K562 (cell line): ENCODE results near the gene RAD1. TPM values are rescaled to one million over a fixed set of nuclear protein-coding genes. Genes with fewer than 3 reads are reported as not detected.

Experiments
- CBFA2T3 ChIP-seq: fragments of 450-650 bp; IDR thresholded peaks from 2 replicates; pipeline ENCODE4 v1.6.1; 2017
- ETV5 ChIP-seq: sonication (generic); formaldehyde crosslinking; IDR thresholded peaks from 2 replicates; pipeline ENCODE4 v1.4.0; 2020; ENCODE audit warnings: low read depth, mild to moderate bottlenecking, missing genetic modification reagents
- GABPA ChIP-seq: fragments of 200-800 bp; sonication (Bioruptor generic); conservative IDR thresholded peaks from 2 replicates; pipeline ENCODE4 v1.6.1; 2016; ENCODE audit warnings: low read depth, missing genetic modification characterization, missing compliant biosample characterization
- HEY1 ChIP-seq: fragments of 250-450 bp; sonication (Bioruptor Pico); IDR thresholded peaks from 2 replicates; pipeline ENCODE4 v1.5.0; 2020; ENCODE audit warnings: mild to moderate bottlenecking, moderate library complexity, borderline replicate concordance
- NFE2 ChIP-seq: IDR thresholded peaks from 2 replicates; pipeline ENCODE4 v1.6.1; 2014; ENCODE audit warnings: antibody characterized with exemption, low read depth
- NUFIP1 ChIP-seq: fragments of 450-650 bp; IDR thresholded peaks from 2 replicates; pipeline ENCODE4 v1.6.1; 2018; ENCODE audit not compliant: partially characterized antibody
- PHF8 ChIP-seq: fragments of 200-600 bp; sonication (generic); IDR thresholded peaks from 2 replicates; pipeline ENCODE4 v1.6.1; 2012; ENCODE audit warnings: mixed run types, mild to moderate bottlenecking, inconsistent platforms, low read length, moderate library complexity, borderline replicate concordance
- PRMT5 ChIP-seq: sonication (generic); formaldehyde crosslinking; IDR thresholded peaks from 2 replicates; pipeline ENCODE4 v1.5.0; 2020; ENCODE audit warnings: missing genetic modification reagents
- RBM25 ChIP-seq: fragments of 200-400 bp; formaldehyde crosslinking; IDR thresholded peaks from 2 replicates; pipeline ENCODE4 v1.6.1; 2018; ENCODE audit warnings: low read length, low read depth, moderate library complexity; ENCODE audit not compliant: severe bottlenecking
- RNF2 ChIP-seq: sonication (generic); IDR thresholded peaks from 2 replicates; pipeline ENCODE4 v1.6.1; 2016
- SP1 ChIP-seq: sonication (generic); formaldehyde crosslinking; IDR thresholded peaks from 2 replicates; pipeline ENCODE4 v1.8.1; 2022; ENCODE audit warnings: mild to moderate bottlenecking, missing genetic modification reagents
- SRF ChIP-seq, 2 experiments: fragments of 250-450, 450-650 bp in 1 of 2; sonication (Bioruptor Pico) in 1 of 2; sonication (generic) in 1 of 2; formaldehyde crosslinking; IDR thresholded peaks; 2 replicates each; pipeline versions ENCODE4 v1.5.0 to v1.5.1; 2020 to 2022; ENCODE audit warnings: mild to moderate bottlenecking in 1 of 2, missing genetic modification reagents in 1 of 2
- TAF1 ChIP-seq: IDR thresholded peaks from 2 replicates; pipeline ENCODE4 v1.6.1; 2011; ENCODE audit warnings: mild to moderate bottlenecking, low read length, moderate library complexity; ENCODE audit not compliant: insufficient read depth, control insufficient read depth, severe bottlenecking; ENCODE audit errors: extremely low read depth
- TCF3 ChIP-seq: sonication (generic); formaldehyde crosslinking; IDR thresholded peaks from 2 replicates; pipeline ENCODE4 v1.4.0; 2020; ENCODE audit warnings: mild to moderate bottlenecking, missing genetic modification reagents
- TCF7 ChIP-seq: sonication (generic); IDR thresholded peaks from 2 replicates; pipeline ENCODE4 v1.6.1; 2016; ENCODE audit warnings: antibody characterized with exemption, borderline replicate concordance
- WHSC1 ChIP-seq: IDR thresholded peaks from one replicate; pipeline ENCODE4 v1.6.1; 2012; ENCODE audit warnings: low read length, control low read depth, inconsistent platforms
- ZKSCAN8 ChIP-seq: fragments of 200-800 bp; sonication (Bioruptor generic); IDR thresholded peaks from 2 replicates; pipeline ENCODE4 v1.6.1; 2016; ENCODE audit warnings: missing genetic modification characterization, missing compliant biosample characterization
- ZNF232 ChIP-seq: sonication (generic); formaldehyde crosslinking; IDR thresholded peaks from 2 replicates; pipeline ENCODE4 v1.8.0; 2022; ENCODE audit warnings: mild to moderate bottlenecking, missing genetic modification reagents
- ZNF444 ChIP-seq: fragments of 250-450 bp; sonication (Bioruptor Pico); IDR thresholded peaks from 2 replicates; pipeline ENCODE4 v1.4.0; 2020; ENCODE audit warnings: mild to moderate bottlenecking, moderate library complexity
- ZNF586 ChIP-seq: fragments of 450-650 bp; formaldehyde crosslinking; conservative IDR thresholded peaks from 2 replicates; pipeline ENCODE4 v1.4.0; 2020; ENCODE audit warnings: mild to moderate bottlenecking, moderate library complexity
- ZNF668 ChIP-seq: fragments of 250-450 bp; sonication (Bioruptor Pico); IDR thresholded peaks from 2 replicates; pipeline ENCODE4 v1.8.0; 2022; ENCODE audit warnings: mild to moderate bottlenecking, inconsistent platforms
- ZNF717 ChIP-seq: fragments of 250-450 bp; sonication (Bioruptor Pico); IDR thresholded peaks from 2 replicates; pipeline ENCODE4 v1.5.0; 2021
- ZNF76 ChIP-seq: fragments of 250-450 bp; sonication (Bioruptor Pico); IDR thresholded peaks from 2 replicates; pipeline ENCODE4 v1.4.0; 2020; ENCODE audit warnings: mild to moderate bottlenecking, moderate library complexity, borderline replicate concordance
- polyA plus RNA-seq, 8 experiments: library from polyadenylated mRNA; depleted of rRNA in 4 of 8; stranded (reverse) in 5 of 8; unstranded in 3 of 8; fragments of >200 nt; fragmentation: Nextera tagmentation in 2 of 8; fragmentation: Illumina TruSeq in 1 of 8; extraction: Ambion mirVana in 2 of 8; extraction: Trizol in 1 of 8; gene quantifications; 2 replicates each; pipeline versions ENCODE4 v1.2.1 to v1.2.3, GENCODE V29; 2011 to 2014; ENCODE audit warnings: inconsistent platforms in 1 of 8, missing spikeins in 1 of 8
- total RNA-seq, 7 experiments: library from RNA; depleted of rRNA in 6 of 7; stranded (reverse); fragments of >200 nt in 6 of 7; fragmentation: Illumina TruSeq in 2 of 7; extraction: Trizol in 2 of 7; gene quantifications; 2 replicates each; pipeline versions ENCODE4 v1.2.1 to v1.2.3, GENCODE V29; 2011 to 2021; ENCODE audit warnings: low replicate concordance in 1 of 7
- TF ChIP-seq, protein P1 (sequence below): fragments of 150-350 bp; IDR thresholded peaks from 2 replicates; pipeline ENCODE4 v1.6.1; 2014; ENCODE audit warnings: low read depth, mild to moderate bottlenecking, low read length, borderline replicate concordance
- TF ChIP-seq, protein P2 (sequence below): sonication (generic); formaldehyde crosslinking; IDR thresholded peaks from 2 replicates; pipeline ENCODE4 v1.8.1; 2023; ENCODE audit warnings: mild to moderate bottlenecking, missing genetic modification reagents

RAD1 gene
- total and polyA plus RNA-seq, 9 of the 15 experiments (the other 6 are each of a cell fraction or from before 2014, with no cell fraction given) = 44.5 to 148 (median 60.8) TPM

DNA sequence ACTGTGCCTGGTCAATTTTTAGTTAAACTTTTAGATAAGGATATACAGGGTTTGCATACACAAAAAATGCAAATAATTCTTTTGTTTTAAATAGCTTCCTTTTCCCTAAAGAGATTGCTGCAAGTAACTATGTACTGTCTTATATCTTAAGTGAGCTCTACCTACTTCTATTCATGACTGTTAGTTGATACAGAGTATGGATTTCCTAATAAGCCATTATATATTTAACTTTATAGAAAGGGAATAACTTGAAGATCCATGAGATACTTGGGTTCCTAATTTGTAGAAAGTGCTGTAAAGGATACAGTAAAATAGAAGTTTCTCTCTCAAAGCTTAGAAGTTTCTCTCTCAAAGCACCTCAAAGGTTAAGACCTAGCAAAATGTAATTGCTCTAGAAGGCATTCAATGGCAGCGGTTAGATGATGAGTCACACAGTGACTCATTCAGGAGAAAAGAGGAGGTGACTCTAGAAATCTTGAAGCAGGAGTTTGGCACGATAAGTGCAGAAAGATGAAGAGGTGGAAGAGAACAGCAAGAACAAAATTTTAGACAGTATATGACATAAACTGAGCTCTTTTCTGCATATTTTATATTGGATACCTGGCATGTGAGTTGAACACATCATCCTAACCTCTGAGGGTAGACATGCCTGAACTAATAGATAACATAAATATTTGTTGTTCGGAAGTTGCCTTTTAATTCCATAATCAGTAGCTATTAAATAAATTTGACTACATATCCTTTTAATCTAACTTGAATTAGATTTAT, 8.6 kb upstream of the RAD1 start (continued):
- TF ChIP-seq ZNF232 (CRISPR knock-in tag) (no peak), ZNF76 (CRISPR knock-in tag) (no peak), ZNF444 (CRISPR knock-in tag) (no peak), SRF (CRISPR knock-in tag; IDR thresholded peaks at IDR 0.05) (no peak), WHSC1 (no peak), GABPA (tag) (0 out of 2 replicates have a peak, but pooled peaks have one; percentile 29), PRMT5 (no peak), ZNF586 (CRISPR knock-in tag) (no peak), NUFIP1 (no peak), RBM25 (no peak), ZNF668 (CRISPR knock-in tag) (no peak), SP1 (CRISPR knock-in tag) (peak; percentile 10; the same call in 1 of the 2 replicates), NFE2 (peak; percentile 88), HEY1 (CRISPR knock-in tag) (no peak), ZKSCAN8 (CRISPR knock-in tag) (0 out of 2 replicates have a peak, but pooled peaks have one; percentile 39), ZNF717 (CRISPR knock-in tag) (no peak), ETV5 (CRISPR knock-in tag) (no peak), RNF2 (peak; percentile 74; the same call in 1 of the 2 replicates), TCF7 (no peak), TCF3 (CRISPR knock-in tag) (peak; percentile 67), PHF8 (no peak), CBFA2T3 (peak; percentile 78), TAF1 (no peak)
- TF ChIP-seq, protein P1, sequence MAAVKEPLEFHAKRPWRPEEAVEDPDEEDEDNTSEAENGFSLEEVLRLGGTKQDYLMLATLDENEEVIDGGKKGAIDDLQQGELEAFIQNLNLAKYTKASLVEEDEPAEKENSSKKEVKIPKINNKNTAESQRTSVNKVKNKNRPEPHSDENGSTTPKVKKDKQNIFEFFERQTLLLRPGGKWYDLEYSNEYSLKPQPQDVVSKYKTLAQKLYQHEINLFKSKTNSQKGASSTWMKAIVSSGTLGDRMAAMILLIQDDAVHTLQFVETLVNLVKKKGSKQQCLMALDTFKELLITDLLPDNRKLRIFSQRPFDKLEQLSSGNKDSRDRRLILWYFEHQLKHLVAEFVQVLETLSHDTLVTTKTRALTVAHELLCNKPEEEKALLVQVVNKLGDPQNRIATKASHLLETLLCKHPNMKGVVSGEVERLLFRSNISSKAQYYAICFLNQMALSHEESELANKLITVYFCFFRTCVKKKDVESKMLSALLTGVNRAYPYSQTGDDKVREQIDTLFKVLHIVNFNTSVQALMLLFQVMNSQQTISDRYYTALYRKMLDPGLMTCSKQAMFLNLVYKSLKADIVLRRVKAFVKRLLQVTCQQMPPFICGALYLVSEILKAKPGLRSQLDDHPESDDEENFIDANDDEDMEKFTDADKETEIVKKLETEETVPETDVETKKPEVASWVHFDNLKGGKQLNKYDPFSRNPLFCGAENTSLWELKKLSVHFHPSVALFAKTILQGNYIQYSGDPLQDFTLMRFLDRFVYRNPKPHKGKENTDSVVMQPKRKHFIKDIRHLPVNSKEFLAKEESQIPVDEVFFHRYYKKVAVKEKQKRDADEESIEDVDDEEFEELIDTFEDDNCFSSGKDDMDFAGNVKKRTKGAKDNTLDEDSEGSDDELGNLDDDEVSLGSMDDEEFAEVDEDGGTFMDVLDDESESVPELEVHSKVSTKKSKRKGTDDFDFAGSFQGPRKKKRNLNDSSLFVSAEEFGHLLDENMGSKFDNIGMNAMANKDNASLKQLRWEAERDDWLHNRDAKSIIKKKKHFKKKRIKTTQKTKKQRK = no peak
- TF ChIP-seq, protein P2, sequence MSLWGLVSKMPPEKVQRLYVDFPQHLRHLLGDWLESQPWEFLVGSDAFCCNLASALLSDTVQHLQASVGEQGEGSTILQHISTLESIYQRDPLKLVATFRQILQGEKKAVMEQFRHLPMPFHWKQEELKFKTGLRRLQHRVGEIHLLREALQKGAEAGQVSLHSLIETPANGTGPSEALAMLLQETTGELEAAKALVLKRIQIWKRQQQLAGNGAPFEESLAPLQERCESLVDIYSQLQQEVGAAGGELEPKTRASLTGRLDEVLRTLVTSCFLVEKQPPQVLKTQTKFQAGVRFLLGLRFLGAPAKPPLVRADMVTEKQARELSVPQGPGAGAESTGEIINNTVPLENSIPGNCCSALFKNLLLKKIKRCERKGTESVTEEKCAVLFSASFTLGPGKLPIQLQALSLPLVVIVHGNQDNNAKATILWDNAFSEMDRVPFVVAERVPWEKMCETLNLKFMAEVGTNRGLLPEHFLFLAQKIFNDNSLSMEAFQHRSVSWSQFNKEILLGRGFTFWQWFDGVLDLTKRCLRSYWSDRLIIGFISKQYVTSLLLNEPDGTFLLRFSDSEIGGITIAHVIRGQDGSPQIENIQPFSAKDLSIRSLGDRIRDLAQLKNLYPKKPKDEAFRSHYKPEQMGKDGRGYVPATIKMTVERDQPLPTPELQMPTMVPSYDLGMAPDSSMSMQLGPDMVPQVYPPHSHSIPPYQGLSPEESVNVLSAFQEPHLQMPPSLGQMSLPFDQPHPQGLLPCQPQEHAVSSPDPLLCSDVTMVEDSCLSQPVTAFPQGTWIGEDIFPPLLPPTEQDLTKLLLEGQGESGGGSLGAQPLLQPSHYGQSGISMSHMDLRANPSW (CRISPR knock-in tag) = no peak
